GM13976 (cell line): ENCODE measurements around the gene RNASE2.
A peak's percentile ranks its signal among the peaks of the same experiment; 100 is the strongest.
"Not testable (repeated sequence)": the region's sequence is repeated elsewhere in the genome, so short reads cannot be mapped to it uniquely, and the experiment has no call there.

Source experiments
- DNase-seq: peaks from one replicate; pipeline ENCODE4 v3.0.0; 2012; ENCODE audit warnings: low spot score
- in situ Hi-C: fragments of 300-500 bp; cut with MboI; formaldehyde crosslinking; loops from one replicate; pipeline ENCODE4 v1.12.0; 2022; ENCODE audit warnings: low sequenced_read_pairs, mixed read lengths, inconsistent platforms; ENCODE audit not compliant: unreplicated experiment
- TF ChIP-seq, protein P1 (sequence below): IDR thresholded peaks from 2 replicates; pipeline ENCODE4 v1.5.1; 2012; ENCODE audit warnings: borderline replicate concordance, mild to moderate bottlenecking; ENCODE audit not compliant: insufficient read depth; ENCODE audit errors: extremely low read depth, missing control alignments, control extremely low read depth

Gene RNASE2

DNA sequence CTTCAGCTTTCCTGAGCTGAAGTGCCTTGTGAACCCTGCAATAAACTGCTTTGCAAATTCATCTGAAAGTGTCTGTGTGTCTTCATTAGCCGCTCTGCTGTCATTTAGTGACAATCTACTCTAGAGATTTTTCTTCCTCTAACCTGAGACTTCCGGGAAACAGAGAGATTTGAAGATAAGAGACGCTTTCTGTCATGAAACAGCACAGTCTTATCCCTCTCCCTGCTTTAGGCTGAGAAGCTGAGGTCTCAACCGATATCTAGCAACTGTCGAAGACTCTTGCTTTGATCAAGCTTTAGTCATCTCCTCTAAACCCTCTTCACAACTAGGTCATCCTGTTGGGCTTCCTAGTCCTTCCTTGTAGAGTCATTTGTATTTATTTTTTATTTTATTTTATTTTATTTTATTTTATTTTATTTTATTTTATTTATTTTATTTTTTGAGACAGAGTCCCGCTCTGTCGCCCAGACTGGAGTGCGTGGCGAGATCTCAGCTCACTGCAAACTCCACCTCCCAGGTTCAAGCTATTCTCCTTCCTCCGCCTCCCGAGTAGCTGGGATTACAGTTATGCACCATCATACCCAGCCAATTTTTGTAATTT lies 1.2 kb downstream of the RNASE2 start:
- TF ChIP-seq, protein P1, sequence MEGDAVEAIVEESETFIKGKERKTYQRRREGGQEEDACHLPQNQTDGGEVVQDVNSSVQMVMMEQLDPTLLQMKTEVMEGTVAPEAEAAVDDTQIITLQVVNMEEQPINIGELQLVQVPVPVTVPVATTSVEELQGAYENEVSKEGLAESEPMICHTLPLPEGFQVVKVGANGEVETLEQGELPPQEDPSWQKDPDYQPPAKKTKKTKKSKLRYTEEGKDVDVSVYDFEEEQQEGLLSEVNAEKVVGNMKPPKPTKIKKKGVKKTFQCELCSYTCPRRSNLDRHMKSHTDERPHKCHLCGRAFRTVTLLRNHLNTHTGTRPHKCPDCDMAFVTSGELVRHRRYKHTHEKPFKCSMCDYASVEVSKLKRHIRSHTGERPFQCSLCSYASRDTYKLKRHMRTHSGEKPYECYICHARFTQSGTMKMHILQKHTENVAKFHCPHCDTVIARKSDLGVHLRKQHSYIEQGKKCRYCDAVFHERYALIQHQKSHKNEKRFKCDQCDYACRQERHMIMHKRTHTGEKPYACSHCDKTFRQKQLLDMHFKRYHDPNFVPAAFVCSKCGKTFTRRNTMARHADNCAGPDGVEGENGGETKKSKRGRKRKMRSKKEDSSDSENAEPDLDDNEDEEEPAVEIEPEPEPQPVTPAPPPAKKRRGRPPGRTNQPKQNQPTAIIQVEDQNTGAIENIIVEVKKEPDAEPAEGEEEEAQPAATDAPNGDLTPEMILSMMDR, result no peak
- in situ Hi-C loops, result no loop called here
- no peak for DNase-seq

DNA sequence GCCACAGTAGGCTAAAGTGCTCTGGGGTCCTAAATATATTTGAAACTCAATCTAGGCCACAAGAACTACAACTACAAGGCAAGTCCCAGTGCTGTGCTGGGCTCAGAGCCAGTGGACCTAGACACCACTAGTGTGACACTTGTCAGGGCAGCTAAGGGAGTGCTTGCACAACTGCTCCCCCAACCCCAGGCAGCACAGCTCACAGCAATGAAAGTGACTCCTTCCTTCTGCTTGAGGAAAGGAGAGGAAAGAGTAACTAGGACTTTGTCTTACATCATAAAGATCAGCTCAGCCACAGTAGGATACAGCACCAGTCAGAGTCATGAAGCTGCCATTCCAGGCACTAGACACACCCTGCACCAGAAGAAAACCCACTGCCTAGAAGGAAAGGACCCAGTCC lies 3.7 kb downstream of the RNASE2 start:
- DNase-seq, result not testable (repeated sequence)

DNA sequence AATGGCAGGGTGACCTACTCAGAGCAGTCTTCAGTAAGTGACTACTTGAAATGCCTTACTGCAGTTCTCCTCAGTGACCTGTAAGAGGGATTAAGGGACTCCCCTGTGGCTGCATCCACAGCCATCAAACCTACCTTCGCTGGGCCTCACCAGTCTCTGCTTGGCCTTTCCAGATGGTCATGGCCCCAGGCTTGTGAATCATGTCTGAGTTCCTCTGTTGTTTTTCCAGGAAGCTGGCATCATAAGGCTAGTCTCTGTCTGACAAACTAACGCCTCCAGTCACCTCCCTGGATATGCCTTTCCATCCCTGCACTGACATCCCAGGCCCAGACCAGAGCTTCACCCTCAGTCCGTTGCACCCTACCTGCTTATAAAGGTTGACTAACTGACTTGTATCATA lies 14.0 kb downstream of the RNASE2 start:
- in situ Hi-C loops, result loop anchor here (10.0 kb wide), 2 partner anchors 115 to 265 kb away; no protein-coding TSS in a partner anchor
- TF ChIP-seq, protein P1, result no peak
- no peak for DNase-seq

More for the DNA sequence above, 3.7 kb downstream of the RNASE2 start:
- in situ Hi-C loops, result not testable (repeated sequence)

DNA sequence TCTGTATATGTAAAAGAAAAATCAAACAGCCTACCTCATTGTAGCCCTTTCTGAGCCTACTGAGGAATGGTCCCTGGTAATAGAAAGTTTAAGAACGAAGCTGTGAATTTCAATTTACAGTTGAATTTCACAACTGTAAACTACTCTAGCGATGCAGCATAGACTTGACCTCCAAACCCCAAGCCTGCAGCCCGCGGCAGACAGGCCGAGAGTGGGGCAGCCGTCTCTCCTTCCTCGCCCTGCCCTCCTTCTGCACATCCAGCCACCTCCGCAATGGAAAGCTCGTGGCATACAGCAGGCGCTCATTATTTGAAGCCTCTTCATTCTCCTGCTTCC lies 15.3 kb downstream of the RNASE2 start:
- TF ChIP-seq, protein P1, result no peak
- no peak for DNase-seq
- in situ Hi-C loops, result no loop called here

DNA sequence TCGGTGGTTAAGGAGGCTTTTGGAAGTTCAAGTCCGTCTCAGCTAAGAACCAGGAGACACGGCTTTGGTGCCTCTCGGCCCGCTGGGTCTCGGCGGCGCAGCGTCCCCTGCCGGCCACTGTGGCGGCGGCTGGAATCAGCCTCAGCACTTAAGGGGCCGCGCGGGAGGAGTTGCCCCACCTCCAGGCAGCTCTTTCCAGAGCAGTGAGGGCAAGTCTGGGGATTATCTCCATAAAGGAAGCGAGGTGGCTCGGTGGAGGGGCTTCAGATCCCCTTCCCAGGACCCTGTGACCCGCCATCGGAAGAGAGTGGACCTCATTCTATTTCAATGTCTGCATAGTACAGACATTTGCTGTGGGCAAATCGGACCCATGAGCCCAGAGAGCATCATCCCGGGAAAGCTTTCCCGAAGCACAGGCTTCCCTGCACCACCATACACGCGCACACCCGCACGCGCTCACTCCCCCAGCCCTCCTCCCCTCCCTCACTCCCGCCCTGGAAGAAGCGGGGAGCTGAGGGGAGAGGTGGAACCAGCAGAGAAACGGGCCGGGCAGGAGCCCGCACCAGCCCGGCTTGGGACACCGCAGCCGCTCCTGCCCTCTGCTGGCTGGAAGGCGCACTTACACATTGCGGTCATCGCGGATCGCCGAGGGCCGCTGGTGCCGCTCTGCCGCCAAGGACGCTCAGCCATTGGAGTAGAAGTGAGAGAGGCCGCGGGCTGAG lies 15.9 kb downstream of the RNASE2 start:
- in situ Hi-C loops, result no loop called here
- TF ChIP-seq, protein P1, result peak; percentile 96
- DNase-seq, result peak; percentile 88

DNA sequence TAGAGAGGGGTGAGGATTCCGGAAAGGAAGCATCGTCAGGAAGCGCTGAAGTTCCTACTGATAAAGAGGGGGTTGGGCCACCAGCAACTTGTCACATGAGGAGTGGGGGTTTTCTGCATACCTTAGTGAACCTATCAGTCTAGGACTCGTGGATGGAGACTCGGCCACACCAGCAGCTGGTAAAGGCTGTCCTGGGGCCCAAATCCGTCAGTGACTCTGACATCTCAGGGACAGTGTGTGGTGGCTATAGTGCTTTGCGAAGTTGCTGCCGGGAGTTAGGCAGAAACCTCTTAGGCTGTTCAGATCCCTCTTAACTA lies 16.4 kb downstream of the RNASE2 start:
- in situ Hi-C loops, result no loop called here
- no peak for DNase-seq
- TF ChIP-seq, protein P1, result no peak

DNA sequence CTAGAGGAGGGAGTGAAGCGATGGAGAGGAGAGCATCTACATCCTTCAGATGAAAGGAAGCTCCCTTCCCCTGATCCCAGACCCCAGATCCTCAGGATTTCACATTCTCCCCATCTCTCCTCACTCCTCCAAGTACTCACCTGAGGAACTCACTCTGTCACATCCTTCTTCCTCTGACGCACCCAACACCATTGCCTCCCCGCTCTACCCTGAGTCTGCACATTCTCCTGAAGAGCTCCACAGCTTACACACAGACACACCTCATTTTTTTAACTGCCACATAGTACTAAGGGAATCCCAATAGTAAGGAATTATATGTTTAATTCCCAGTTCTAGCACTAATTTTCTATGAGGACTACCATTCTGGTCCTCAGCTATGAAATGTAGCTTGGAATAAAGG lies 18.2 kb downstream of the RNASE2 start:
- TF ChIP-seq, protein P1, result no peak
- in situ Hi-C loops, result no loop called here
- DNase-seq, result no peak
